HepG2 (cell line): ENCODE results near the gene ART3. TPM values are rescaled to one million over a fixed set of nuclear protein-coding genes. Genes with fewer than 3 reads are reported as not detected.
A peak's percentile ranks its signal among the peaks of the same experiment; 100 is the strongest.

Experiments
- CSRNP1 ChIP-seq: sonication (generic); formaldehyde crosslinking; IDR thresholded peaks from 2 replicates; pipeline ENCODE4 v1.8.1; 2023; ENCODE audit warnings: mild to moderate bottlenecking, missing genetic modification reagents
- DBP ChIP-seq: sonication (generic); formaldehyde crosslinking; IDR thresholded peaks from 2 replicates; pipeline ENCODE4 v1.4.0; 2020; ENCODE audit warnings: missing genetic modification reagents; ENCODE audit errors: not compliant biosample characterization
- GFI1 ChIP-seq: sonication (generic); formaldehyde crosslinking; IDR thresholded peaks from 2 replicates; pipeline ENCODE4 v1.5.0; 2020; ENCODE audit warnings: missing genetic modification reagents, mild to moderate bottlenecking, borderline replicate concordance
- HES4 ChIP-seq: sonication (generic); formaldehyde crosslinking; IDR thresholded peaks from 2 replicates; pipeline ENCODE4 v1.9.0; 2021; ENCODE audit warnings: mild to moderate bottlenecking, missing genetic modification reagents, borderline replicate concordance
- HOMEZ ChIP-seq: IDR thresholded peaks from 2 replicates; pipeline ENCODE4 v1.6.1; 2016; ENCODE audit warnings: low read depth
- KDM5B ChIP-seq: sonication (generic); formaldehyde crosslinking; IDR thresholded peaks from 2 replicates; pipeline ENCODE4 v1.4.0; 2020; ENCODE audit warnings: missing genetic modification reagents, mild to moderate bottlenecking, borderline replicate concordance
- NFKB2 ChIP-seq: sonication (generic); formaldehyde crosslinking; IDR thresholded peaks from 2 replicates; pipeline ENCODE4 v1.4.0; 2020; ENCODE audit warnings: missing genetic modification reagents, borderline replicate concordance
- NRL ChIP-seq: sonication (generic); formaldehyde crosslinking; IDR thresholded peaks from 2 replicates; pipeline ENCODE4 v1.5.0; 2020; ENCODE audit warnings: missing genetic modification reagents, mild to moderate bottlenecking, moderate library complexity, borderline replicate concordance
- PHB2 ChIP-seq: fragments of 450-650 bp; IDR thresholded peaks from 2 replicates; pipeline ENCODE4 v1.6.1; 2018; ENCODE audit not compliant: partially characterized antibody
- RARA ChIP-seq: IDR thresholded peaks from 2 replicates; pipeline ENCODE4 v1.6.1; 2016; ENCODE audit warnings: missing genetic modification reagents, missing compliant biosample characterization
- RXRA ChIP-seq: sonication (generic); formaldehyde crosslinking; IDR thresholded peaks from 2 replicates; pipeline ENCODE4 v1.5.1; 2020; ENCODE audit warnings: missing genetic modification reagents
- ZMYM3 ChIP-seq: sonication (generic); formaldehyde crosslinking; IDR thresholded peaks from 2 replicates; pipeline ENCODE4 v1.5.1; 2020; ENCODE audit warnings: mild to moderate bottlenecking, missing genetic modification reagents
- ZNF550 ChIP-seq: sonication (generic); formaldehyde crosslinking; IDR thresholded peaks from 2 replicates; pipeline ENCODE4 v1.4.0; 2020; ENCODE audit warnings: mild to moderate bottlenecking, missing genetic modification reagents, borderline replicate concordance
- ZNF557 ChIP-seq: sonication (generic); formaldehyde crosslinking; IDR thresholded peaks from 2 replicates; pipeline ENCODE4 v1.4.0; 2020; ENCODE audit warnings: missing genetic modification reagents
- ZNF772 ChIP-seq: sonication (generic); formaldehyde crosslinking; IDR thresholded peaks from 2 replicates; pipeline ENCODE4 v1.5.0; 2020; ENCODE audit warnings: mild to moderate bottlenecking, missing genetic modification reagents
- ZSCAN25 ChIP-seq: sonication (generic); formaldehyde crosslinking; IDR thresholded peaks from 2 replicates; pipeline ENCODE4 v1.8.0; 2022; ENCODE audit warnings: mild to moderate bottlenecking, missing genetic modification reagents
- polyA plus RNA-seq, 8 experiments: library from polyadenylated mRNA; depleted of rRNA in 3 of 8; stranded (reverse) in 7 of 8; unstranded in 1 of 8; fragments of >200 nt; fragmentation: Illumina TruSeq in 4 of 8; extraction: Trizol in 4 of 8; gene quantifications; 2 replicates each; pipeline versions ENCODE4 v1.2.1 to v1.2.3, GENCODE V29; 2011 to 2016; ENCODE audit warnings: low read depth in 4 of 8, missing spikeins in 1 of 8, mixed read lengths in 1 of 8; ENCODE audit not compliant: insufficient read depth in 1 of 8
- total RNA-seq, 5 experiments: library from RNA; depleted of rRNA; stranded (reverse); fragments of >200 nt; fragmentation: Illumina TruSeq; extraction: Trizol; gene quantifications; 2 replicates each; pipeline ENCODE4 v1.2.3, GENCODE V29; 2016; ENCODE audit warnings: low read depth in 1 of 5
- TF ChIP-seq, protein P1 (sequence below): sonication (generic); formaldehyde crosslinking; IDR thresholded peaks from 2 replicates; pipeline ENCODE4 v1.5.1; 2020; ENCODE audit warnings: mild to moderate bottlenecking, moderate library complexity, missing genetic modification reagents
- TF ChIP-seq, protein P2 (sequence below): sonication (generic); formaldehyde crosslinking; IDR thresholded peaks from 2 replicates; pipeline ENCODE4 v1.5.0; 2020; ENCODE audit warnings: mild to moderate bottlenecking, low read depth, missing genetic modification reagents, borderline replicate concordance
- TF ChIP-seq, protein P3 (sequence below): sonication (generic); formaldehyde crosslinking; IDR thresholded peaks from 2 replicates; pipeline ENCODE4 v1.5.0; 2020; ENCODE audit warnings: missing genetic modification reagents
- TF ChIP-seq, protein P4 (sequence below): sonication (generic); formaldehyde crosslinking; IDR thresholded peaks from 2 replicates; pipeline ENCODE4 v1.8.1; 2023; ENCODE audit warnings: mild to moderate bottlenecking, moderate library complexity, missing genetic modification reagents

The ART3 gene
- total and polyA plus RNA-seq, 2 of the 13 experiments (the other 11 are each of a cell fraction or from before 2014, with no cell fraction given) = not detected

DNA sequence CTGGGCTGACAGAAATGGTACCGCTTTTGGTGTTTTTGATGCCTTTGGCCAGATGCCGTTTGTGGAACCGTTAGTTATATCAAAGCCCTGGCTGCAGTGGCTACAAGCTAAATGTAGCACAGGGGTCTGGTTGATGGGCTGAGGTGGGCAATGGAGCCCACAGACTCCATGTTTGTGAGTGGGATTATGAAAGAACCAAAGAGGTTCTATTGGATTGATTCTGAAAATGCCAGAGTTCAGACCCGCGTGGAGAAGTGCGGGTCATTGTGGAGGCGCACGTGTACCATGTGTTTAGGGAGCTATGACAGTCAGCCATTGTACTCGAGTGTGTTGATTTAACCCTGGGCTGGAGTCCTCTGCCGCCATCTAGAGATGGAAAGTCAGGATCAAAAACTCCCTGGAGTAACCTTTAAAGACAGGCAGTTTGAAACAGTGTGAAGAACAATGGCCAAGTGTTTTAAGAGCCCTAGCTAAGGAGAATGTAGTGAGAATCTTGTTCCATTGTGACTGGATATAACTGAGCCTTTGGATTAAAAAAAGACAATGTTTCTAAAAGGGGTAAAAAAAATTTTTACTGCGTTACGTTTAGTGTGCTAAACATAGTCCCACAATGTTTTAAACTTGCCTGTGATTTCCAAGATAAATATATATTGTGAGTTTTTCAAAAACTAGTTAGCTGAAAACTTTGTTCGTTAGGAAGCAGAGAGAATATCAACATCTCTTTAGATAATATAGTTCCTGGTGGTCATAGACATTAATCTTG lies 12.7 kb downstream of the ART3 start (continued):
- TF ChIP-seq DBP (CRISPR knock-in tag) (peak; percentile 30), HOMEZ (CRISPR knock-in tag) (peak; percentile 72), KDM5B (CRISPR knock-in tag) (0 out of 2 replicates have a peak, but pooled peaks have one; percentile 30), ZNF772 (CRISPR knock-in tag) (no peak), ZMYM3 (CRISPR knock-in tag) (no peak), NFKB2 (CRISPR knock-in tag) (no peak), RARA (CRISPR knock-in tag) (peak; percentile 53; the same call in 1 of the 2 replicates), RXRA (peak; percentile 37; the same call in 1 of the 2 replicates), CSRNP1 (CRISPR knock-in tag) (no peak), GFI1 (no peak), ZNF557 (CRISPR knock-in tag) (no peak), NRL (CRISPR knock-in tag) (no peak), PHB2 (no peak), ZNF550 (CRISPR knock-in tag) (no peak), ZSCAN25 (CRISPR knock-in tag) (no peak), HES4 (CRISPR knock-in tag) (no peak)
- TF ChIP-seq, protein P1, sequence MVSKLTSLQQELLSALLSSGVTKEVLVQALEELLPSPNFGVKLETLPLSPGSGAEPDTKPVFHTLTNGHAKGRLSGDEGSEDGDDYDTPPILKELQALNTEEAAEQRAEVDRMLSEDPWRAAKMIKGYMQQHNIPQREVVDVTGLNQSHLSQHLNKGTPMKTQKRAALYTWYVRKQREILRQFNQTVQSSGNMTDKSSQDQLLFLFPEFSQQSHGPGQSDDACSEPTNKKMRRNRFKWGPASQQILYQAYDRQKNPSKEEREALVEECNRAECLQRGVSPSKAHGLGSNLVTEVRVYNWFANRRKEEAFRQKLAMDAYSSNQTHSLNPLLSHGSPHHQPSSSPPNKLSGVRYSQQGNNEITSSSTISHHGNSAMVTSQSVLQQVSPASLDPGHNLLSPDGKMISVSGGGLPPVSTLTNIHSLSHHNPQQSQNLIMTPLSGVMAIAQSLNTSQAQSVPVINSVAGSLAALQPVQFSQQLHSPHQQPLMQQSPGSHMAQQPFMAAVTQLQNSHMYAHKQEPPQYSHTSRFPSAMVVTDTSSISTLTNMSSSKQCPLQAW = peak; percentile 55; the same call in 1 of the 2 replicates
- TF ChIP-seq, protein P2, sequence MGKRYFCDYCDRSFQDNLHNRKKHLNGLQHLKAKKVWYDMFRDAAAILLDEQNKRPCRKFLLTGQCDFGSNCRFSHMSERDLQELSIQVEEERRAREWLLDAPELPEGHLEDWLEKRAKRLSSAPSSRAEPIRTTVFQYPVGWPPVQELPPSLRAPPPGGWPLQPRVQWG (CRISPR knock-in tag) = no peak
- TF ChIP-seq, protein P3, sequence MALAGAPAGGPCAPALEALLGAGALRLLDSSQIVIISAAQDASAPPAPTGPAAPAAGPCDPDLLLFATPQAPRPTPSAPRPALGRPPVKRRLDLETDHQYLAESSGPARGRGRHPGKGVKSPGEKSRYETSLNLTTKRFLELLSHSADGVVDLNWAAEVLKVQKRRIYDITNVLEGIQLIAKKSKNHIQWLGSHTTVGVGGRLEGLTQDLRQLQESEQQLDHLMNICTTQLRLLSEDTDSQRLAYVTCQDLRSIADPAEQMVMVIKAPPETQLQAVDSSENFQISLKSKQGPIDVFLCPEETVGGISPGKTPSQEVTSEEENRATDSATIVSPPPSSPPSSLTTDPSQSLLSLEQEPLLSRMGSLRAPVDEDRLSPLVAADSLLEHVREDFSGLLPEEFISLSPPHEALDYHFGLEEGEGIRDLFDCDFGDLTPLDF = 0 out of 2 replicates have a peak, but pooled peaks have one; percentile 38
- TF ChIP-seq, protein P4, sequence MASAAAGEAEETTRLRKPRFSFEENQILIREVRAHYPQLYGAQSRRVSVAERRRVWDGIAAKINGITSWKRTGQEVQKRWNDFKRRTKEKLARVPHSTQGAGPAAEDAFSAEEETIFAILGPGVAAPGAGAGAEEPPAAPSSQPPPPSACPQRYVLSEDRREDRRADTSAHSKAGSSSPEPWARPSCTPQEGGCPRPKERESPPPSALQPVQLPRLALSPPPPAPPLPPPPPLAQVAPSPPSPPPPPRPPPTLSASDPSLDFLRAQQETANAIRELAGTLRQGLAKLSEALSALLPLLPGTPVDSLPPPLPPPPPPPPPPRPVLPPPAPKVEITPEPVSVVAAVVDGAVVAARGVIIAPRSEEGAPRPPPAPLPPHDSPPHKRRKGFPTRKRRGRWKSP (CRISPR knock-in tag) = no peak; the same call in 1 of the 2 replicates
